HG03342 (cell line): ENCODE results near the gene NOP9.

Experiments
- ATAC-seq: cut with Tn5 transposase; IDR thresholded peaks from one replicate; pipeline ENCODE4 v1.9.1; 2021; ENCODE audit warnings: mild to moderate bottlenecking, moderate library complexity; ENCODE audit not compliant: unreplicated experiment

The NOP9 gene

DNA sequence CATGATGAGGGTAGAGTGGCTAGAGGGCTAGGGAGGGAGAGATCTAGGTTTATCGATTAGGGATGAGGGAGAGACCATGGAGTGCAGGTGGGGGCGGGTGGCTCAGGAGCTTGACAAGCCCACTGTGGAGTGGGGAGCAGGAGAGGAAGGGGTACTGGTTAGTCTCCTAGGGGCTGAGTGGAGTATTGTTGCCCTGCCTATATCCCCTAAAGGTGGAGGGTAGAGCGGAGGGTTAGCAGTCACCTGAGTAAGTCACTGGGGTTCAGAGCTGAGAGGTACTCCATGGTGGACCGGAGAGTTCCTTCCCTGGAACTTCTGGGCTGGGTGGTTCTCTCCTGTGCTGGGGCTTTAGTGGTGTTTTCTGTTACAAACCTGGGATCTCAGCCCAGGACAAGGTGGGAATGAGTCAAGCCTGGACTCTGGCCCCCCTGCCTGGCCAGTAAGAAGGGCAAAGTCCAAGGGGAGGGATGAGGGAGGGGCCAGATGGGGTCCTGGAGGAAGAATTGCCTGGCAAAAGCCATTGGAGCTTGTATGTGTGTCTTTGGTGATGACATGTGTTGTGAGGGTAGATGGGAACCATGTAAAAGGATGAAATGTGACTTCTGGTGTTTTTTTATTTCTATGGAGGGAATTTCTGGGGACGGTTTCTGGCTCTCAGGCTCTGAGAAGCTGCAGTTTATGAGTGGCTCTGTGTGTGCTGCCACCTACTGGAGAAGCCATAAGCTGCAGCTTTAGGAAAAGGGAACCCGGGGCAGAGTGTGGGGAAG, 8.1 kb downstream of the NOP9 start, which contains the start of gene CIDEB:
Gene CIDEB, minus strand, starts transcription at position 403 of the 767 bp plus-strand sequence. Its CDS starts 119 bp downstream, at position 284.
- peak; percentile 34 for ATAC-seq

- no peak for ATAC-seq
Measured at GRCh38 chr14:24308342-24309124, 8.9 kb downstream of the NOP9 start.

GRCh38 chr14:24309538-24310264, 10.1 kb downstream of the NOP9 start, which contains the start of gene LTB4R2:
TSS of gene LTB4R2 (plus strand) at chr14:24310140. CDS start at chr14:24310665, 525 bp downstream.
- no peak for ATAC-seq

GRCh38 chr14:24310265-24310645, 10.6 kb downstream of the NOP9 start:
- no peak for ATAC-seq

DNA sequence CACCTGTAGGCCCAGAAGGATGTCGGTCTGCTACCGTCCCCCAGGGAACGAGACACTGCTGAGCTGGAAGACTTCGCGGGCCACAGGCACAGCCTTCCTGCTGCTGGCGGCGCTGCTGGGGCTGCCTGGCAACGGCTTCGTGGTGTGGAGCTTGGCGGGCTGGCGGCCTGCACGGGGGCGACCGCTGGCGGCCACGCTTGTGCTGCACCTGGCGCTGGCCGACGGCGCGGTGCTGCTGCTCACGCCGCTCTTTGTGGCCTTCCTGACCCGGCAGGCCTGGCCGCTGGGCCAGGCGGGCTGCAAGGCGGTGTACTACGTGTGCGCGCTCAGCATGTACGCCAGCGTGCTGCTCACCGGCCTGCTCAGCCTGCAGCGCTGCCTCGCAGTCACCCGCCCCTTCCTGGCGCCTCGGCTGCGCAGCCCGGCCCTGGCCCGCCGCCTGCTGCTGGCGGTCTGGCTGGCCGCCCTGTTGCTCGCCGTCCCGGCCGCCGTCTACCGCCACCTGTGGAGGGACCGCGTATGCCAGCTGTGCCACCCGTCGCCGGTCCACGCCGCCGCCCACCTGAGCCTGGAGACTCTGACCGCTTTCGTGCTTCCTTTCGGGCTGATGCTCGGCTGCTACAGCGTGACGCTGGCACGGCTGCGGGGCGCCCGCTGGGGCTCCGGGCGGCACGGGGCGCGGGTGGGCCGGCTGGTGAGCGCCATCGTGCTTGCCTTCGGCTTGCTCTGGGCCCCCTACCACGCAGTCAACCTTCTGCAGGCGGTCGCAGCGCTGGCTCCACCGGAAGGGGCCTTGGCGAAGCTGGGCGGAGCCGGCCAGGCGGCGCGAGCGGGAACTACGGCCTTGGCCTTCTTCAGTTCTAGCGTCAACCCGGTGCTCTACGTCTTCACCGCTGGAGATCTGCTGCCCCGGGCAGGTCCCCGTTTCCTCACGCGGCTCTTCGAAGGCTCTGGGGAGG, 11.3 kb downstream of the NOP9 start, which contains the start of gene LTB4R:
Gene LTB4R, plus strand, starts transcription at position 857 of the 959 bp plus-strand sequence. CDS start 4,150 bp downstream, outside the sequence.
- ATAC-seq, result peak; percentile 56

GRCh38 chr14:24311837-24312615, 12.4 kb downstream of the NOP9 start:
- ATAC-seq, result no peak

DNA sequence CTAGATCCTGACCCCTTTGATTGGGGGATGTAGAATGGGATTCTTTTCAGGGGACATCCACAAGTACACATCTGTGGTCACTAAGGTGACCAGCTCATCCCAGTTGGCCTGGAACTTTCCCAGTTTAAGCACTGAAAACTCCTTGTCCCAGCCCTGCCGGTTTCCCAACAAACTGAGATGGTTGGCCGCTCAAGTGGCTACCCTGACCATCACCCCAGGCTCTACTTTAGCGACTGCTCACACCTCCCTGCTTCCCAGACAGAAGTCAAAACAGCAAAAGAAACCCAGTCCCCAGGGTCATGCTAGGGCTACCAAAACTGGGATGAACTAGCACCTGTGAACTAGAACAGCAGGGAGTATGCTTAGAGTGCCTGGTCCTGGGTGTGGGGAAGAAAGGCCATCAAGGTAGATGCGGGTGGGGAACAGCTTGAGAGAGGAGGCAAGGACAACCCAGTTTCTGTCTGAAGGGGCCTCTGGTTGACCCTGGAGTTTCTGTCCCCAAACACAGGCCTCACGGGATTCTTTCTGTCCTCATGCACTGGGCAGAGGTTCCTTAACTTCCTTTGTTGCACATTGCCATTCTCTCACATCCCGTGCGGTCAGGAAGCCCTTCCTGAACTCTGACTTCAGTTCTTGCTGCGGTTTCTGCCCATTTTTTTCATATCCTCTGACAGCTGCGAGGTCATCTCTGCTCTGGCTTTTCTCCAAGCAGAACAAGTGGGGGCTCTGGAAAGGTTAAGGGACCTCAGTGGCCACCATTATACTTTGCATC, 13.3 kb downstream of the NOP9 start:
- no peak for ATAC-seq

GRCh38 chr14:24313913-24314312, 14.3 kb downstream of the NOP9 start:
- no peak for ATAC-seq

- no peak for ATAC-seq
Measured at GRCh38 chr14:24314377-24315193, 14.9 kb downstream of the NOP9 start.

DNA sequence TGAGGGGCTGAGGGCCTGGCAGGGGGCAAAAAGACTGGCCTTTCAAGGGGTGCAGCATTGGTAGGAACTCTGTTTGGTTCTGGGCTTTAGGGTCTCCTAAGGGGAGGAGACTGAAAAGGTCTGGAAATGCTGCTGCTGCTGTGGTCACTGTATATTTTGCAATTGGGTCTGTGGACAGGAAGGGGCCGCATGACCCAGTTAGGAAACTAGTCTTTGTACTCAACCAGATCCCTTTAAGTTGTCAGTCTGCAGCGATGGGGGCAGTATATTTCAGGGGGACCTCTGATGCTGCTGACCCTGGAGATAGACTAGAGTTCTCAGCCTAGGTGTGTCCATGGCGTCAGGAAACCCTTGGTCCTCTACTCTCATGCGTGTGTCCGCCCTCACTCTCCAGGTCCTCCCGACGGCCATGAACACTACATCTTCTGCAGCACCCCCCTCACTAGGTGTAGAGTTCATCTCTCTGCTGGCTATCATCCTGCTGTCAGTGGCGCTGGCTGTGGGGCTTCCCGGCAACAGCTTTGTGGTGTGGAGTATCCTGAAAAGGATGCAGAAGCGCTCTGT, 15.7 kb downstream of the NOP9 start:
- no peak for ATAC-seq

- no peak for ATAC-seq
Measured at GRCh38 chr14:24315807-24316596, 16.4 kb downstream of the NOP9 start.

GRCh38 chr14:24316597-24316950, 16.9 kb downstream of the NOP9 start:
- no peak for ATAC-seq

- ATAC-seq, result no peak
Measured at GRCh38 chr14:24317141-24317928, 17.7 kb downstream of the NOP9 start.

DNA sequence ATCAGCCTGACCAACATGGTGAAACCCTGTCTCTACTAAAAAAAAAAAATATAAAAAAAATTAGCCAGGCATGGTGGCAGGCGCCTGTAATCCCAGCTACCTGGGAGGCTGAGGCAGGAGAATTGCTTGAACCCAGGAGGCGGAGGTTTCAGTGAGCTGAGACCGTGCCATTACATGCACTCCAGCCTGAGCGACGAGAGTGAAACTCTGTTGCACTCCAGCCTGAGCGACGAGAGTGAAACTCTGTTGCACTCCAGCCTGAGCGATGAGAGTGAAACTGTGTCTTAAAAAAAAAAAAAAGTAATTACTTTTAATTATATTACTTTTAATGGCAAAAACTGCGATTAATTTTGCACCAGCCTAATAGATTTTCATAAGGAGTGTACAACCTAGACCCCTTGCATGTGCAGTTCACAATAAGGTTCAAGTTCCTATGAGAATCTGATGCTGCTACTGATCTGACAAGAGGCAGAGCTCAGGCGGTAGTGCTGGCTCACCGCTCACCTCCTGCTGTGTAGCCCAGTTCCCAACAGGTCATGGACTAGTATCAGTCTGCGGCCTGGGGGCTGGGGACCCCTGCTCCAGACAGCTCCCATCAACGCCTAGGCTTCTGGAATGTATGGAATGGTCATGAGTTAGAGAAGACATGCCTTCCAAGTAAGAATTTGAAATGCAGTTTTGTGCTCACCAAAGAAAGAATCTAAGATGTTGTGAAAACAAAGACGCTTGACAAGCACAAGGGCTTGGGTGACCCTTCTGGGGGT, 21.7 kb downstream of the NOP9 start:
- ATAC-seq, result no peak

DNA sequence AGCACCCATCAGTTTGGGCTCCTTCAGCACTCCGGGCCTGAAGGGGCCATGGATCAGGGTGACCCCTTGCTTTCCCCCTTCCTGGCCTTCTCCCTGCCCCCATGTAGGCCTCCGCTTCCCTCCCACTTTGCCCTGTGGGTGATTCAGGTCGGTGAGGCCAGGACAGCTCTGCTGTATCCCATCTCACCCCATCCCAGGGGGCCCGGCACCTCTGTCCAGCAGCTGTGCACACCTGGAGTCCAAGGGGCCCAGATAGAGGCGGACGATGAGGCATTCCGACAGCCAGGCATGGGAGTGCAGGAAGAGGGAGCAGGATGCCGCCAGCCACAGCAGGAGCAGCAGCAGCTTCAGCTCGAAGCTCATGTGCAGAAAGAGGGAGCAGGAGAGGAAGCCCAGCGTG, 23.0 kb downstream of the NOP9 start:
- no peak for ATAC-seq
